SIG-M5 treated with dmso at 0.1 percent for 504 hours (cell line): Measurements from ENCODE around the gene PIEZO1.

Source experiments
- DNase-seq: peaks from one replicate; lab custom pipeline; 2025; ENCODE audit not compliant: unreplicated experiment; lab: John Stamatoyannopoulos, UW

Gene PIEZO1

GRCh38 chr16:88694221-88695087, 90.6 kb downstream of the PIEZO1 start:
- no peak for DNase-seq

GRCh38 chr16:88693420-88694177, 91.4 kb downstream of the PIEZO1 start:
- DNase-seq, result no peak

- no peak for DNase-seq
Measured at GRCh38 chr16:88692861-88693260, 92.2 kb downstream of the PIEZO1 start.

GRCh38 chr16:88691924-88692560, 93.0 kb downstream of the PIEZO1 start:
- DNase-seq, result peak; percentile 67

GRCh38 chr16:88691129-88691813, 93.7 kb downstream of the PIEZO1 start:
- DNase-seq, result no peak

GRCh38 chr16:88690341-88691128, 94.5 kb downstream of the PIEZO1 start:
- no peak for DNase-seq

- no peak for DNase-seq
Measured at GRCh38 chr16:88688013-88688778, 96.8 kb downstream of the PIEZO1 start.

- DNase-seq, result no peak
Measured at GRCh38 chr16:88687676-88688012, 97.4 kb downstream of the PIEZO1 start.

- no peak for DNase-seq
Measured at GRCh38 chr16:88687254-88687576, 97.8 kb downstream of the PIEZO1 start.

- peak; percentile 60 for DNase-seq
Measured at GRCh38 chr16:88686439-88687253, 98.4 kb downstream of the PIEZO1 start, which contains the start of gene SNAI3. Gene SNAI3 (minus strand): TSS chr16:88686507. CDS start chr16:88686406, 101 bp downstream.

- peak; percentile 45 for DNase-seq
Measured at GRCh38 chr16:88686062-88686438, 99.0 kb downstream of the PIEZO1 start.

GRCh38 chr16:88685156-88686061, 99.6 kb downstream of the PIEZO1 start:
- peak; percentile 74 for DNase-seq

- DNase-seq, result peak; percentile 5
Measured at GRCh38 chr16:88684569-88685155, 100.4 kb downstream of the PIEZO1 start.

- DNase-seq, result peak; percentile 96
Measured at GRCh38 chr16:88681709-88682451, 103.1 kb downstream of the PIEZO1 start.

GRCh38 chr16:88681084-88681680, 103.8 kb downstream of the PIEZO1 start:
- peak; percentile 31 for DNase-seq

GRCh38 chr16:88680554-88681083, 104.4 kb downstream of the PIEZO1 start:
- no peak for DNase-seq
